Measurements from ENCODE around the gene MAP4K4. TPM values are rescaled to one million over a fixed set of nuclear protein-coding genes. Genes with fewer than 3 reads are reported as not detected.

Gene MAP4K4
- polyA plus RNA-seq, 1 donor from 2014 or later: 9.3 TPM

DNA sequence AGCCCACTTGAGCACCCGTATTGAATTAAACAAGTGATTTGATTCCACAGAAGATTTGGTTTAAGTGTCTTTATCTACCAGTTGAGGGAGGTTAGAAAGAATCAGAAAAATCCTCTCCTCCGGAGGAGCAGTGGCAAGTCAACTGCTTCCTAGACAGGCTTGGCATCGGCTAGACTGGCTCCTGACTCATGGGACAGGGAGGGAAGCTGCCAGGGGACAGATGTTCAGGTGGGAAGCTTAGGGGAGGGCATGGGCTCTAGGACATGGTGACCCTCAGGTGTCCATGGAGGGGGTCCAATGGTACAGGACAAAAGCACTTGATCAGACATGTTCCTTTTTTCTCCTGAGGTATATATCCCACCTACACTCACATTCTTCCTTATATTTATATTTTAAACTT is 175.0 kb downstream of the MAP4K4 start:
- Mint-ChIP-seq H3K9me3 (no peaks in the 10 kb centered on the region), H3K4me1 (peaks cover 0 to 2% (median 0%) of the 10 kb centered on the region in 3 donors), H3K4me3 (no peak overlapping the region), H3K27me3 (no peaks in the 10 kb centered on the region), H3K27ac (peak overlapping the region; percentile 34 to 77 (median 49)), H3K36me3 (peaks cover 4% of the 10 kb centered on the region)

DNA sequence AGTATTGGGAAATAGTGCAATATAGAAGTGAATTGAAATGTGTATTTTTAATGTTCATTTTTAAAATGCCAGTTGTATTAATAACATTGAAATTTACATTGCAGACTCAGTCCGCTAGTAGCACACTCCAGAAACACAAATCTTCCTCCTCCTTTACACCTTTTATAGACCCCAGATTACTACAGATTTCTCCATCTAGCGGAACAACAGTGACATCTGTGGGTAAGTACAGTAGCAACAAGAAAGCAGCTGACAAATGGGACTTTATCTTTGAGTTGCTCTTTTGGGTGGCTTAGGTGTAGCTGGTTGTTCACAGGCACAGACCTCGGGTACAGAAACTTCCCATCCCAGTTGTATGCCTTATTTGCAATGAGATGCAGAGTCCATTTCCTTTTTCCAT is 176.0 kb downstream of the MAP4K4 start:
- no peaks in the 10 kb centered on the region for H3K27me3 Mint-ChIP-seq
- H3K9me3 Mint-ChIP-seq: no peaks in the 10 kb centered on the region
- H3K4me1 Mint-ChIP-seq: peaks cover 0 to 1% (median 1%) of the 10 kb centered on the region in 3 donors
- peaks cover 4% of the 10 kb centered on the region for H3K36me3 Mint-ChIP-seq
- H3K27ac Mint-ChIP-seq: no peak overlapping the region
- no peak overlapping the region for H3K4me3 Mint-ChIP-seq

DNA sequence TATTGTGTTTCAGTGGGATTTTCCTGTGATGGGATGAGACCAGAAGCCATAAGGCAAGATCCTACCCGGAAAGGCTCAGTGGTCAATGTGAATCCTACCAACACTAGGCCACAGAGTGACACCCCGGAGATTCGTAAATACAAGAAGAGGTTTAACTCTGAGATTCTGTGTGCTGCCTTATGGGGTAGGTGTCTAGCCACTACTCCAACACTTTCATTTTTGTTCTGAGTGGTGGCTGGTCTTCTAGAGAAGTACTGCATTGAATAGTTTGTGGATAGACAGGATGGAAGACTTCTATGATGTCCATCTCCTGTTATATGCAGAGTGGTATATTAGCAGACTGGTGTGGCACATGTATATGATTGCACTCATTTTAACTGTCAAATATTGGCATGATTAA is 176.6 kb downstream of the MAP4K4 start:
- Mint-ChIP-seq H3K4me3 (no peak overlapping the region), H3K27me3 (no peaks in the 10 kb centered on the region), H3K36me3 (peaks cover 4% of the 10 kb centered on the region), H3K9me3 (no peaks in the 10 kb centered on the region), H3K4me1 (peaks cover 0 to 1% (median 0%) of the 10 kb centered on the region in 3 donors), H3K27ac (no peak overlapping the region)

DNA sequence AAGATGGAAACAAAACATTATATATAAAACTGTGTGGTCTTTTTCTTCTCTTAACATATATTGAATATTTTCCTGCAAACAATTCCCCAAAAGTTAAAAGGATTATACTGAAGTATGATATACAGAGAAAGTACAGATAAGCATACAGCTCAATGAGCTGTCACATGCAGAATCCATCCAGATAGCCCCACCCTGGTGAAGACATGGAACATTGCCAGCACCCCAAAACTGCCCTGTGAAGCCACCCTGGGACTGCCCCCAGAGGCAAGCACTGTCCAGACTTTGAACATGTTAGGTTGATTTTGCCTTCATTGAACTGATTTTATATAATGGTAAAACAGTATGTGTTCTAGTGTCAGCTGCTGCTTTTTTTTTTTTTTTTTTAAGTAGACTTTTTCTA is 182.0 kb downstream of the MAP4K4 start:
- H3K9me3 Mint-ChIP-seq: no peaks in the 10 kb centered on the region
- no peak overlapping the region for H3K4me3 Mint-ChIP-seq
- peaks cover 7% of the 10 kb centered on the region for H3K36me3 Mint-ChIP-seq
- H3K27ac Mint-ChIP-seq: no peak overlapping the region
- peaks cover 0 to 1% (median 0%) of the 10 kb centered on the region in 3 donors for H3K4me1 Mint-ChIP-seq
- H3K27me3 Mint-ChIP-seq: no peaks in the 10 kb centered on the region

DNA sequence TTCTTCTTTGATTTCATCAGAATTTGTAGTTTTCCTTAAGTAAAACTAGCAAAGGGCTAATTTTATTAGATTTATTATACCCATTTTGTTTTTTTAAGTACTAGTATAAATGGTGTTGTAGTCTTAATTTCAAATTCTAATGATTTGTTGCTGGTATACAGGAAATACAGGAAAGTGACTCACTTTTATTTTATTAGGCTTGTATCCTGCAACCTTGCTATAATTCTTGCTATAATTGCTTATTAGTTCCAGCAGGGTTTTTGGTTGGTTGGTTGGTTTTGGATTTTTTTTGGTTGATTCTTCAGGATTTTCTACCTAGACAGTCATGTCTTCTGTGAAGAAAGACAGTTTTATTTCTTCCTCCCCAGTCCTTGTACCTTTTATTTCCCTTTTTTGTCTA is 183.6 kb downstream of the MAP4K4 start:
- Mint-ChIP-seq H3K9me3 (no peaks in the 10 kb centered on the region), H3K27me3 (no peaks in the 10 kb centered on the region), H3K4me1 (peaks cover 0 to 1% (median 0%) of the 10 kb centered on the region in 3 donors), H3K36me3 (peaks cover 8% of the 10 kb centered on the region), H3K4me3 (no peak overlapping the region), H3K27ac (no peak overlapping the region)

DNA sequence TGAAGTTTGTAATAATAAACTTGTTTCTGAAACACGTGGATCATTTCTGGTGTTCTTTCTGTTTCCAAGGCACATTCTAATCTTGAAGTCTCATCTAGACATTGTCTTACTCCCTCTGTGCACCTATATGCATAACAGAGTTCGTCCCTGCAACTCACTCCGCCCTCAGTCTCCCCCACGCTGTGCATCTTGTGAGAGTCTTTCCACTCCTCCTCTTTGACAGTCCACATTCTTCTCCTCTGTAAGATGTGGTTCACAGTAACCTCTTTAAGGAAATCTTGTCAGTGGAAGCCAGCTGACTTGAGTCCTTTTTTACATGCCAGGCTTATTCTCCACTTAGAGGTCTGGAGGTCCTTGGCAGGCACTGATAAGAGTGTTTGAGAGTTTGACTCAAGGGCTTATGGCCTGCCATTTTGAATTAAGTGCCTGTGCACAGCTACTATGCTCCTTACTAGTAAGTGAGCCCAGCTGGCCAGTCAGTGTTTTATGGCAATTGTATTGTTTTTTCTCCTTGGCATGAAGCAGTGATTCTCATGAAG is 185.3 kb downstream of the MAP4K4 start:
- no peak overlapping the region for H3K4me3 Mint-ChIP-seq
- H3K27me3 Mint-ChIP-seq: no peaks in the 10 kb centered on the region
- peaks cover 0 to 1% (median 0%) of the 10 kb centered on the region in 3 donors for H3K4me1 Mint-ChIP-seq
- H3K36me3 Mint-ChIP-seq: peaks cover 15% of the 10 kb centered on the region
- H3K27ac Mint-ChIP-seq: peak overlapping the region in 1 of 3 donors; percentile 5
- H3K9me3 Mint-ChIP-seq: no peaks in the 10 kb centered on the region

DNA sequence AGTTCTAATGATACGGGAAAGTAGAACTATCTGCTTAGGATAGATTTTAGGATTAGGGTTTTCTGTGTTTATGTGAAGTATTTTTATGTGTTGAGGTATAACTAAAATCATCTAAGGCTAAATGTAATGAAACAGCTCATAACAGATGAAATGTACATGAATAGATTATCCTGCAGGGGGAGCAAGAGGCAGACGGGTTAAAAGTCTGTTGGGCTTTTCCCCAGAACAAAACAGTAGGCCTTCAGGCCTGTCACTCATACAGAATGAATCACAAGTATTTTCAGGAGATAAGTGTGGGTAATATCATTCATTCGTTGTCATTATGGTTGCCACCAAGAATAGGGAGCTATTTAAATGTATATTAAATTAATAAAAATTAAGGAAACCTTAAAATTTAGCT is 186.4 kb downstream of the MAP4K4 start:
- Mint-ChIP-seq H3K9me3 (no peaks in the 10 kb centered on the region), H3K36me3 (peaks cover 15% of the 10 kb centered on the region), H3K27me3 (no peaks in the 10 kb centered on the region), H3K4me3 (no peak overlapping the region), H3K27ac (no peak overlapping the region), H3K4me1 (no peaks in the 10 kb centered on the region)

DNA sequence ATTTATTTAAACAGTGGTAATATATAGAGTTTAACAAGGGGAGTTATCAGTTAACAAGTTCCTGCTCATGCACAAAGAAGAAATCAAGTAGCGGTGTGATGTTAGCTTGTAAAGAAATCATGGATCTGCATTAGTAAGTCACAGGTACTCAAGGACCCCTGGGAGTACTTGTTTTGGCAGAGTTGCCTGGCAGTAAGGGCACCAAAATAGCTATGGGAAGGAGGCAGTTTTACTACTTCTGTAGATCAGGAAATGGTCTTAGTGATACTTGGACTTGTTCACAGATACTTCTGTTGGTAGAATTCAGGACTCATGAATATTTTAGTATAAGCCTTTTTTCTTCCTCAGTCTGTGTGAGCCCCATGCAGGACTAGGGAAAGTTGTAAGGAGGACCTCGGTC is 186.9 kb downstream of the MAP4K4 start:
- no peak overlapping the region for H3K4me3 Mint-ChIP-seq
- no peak overlapping the region for H3K27ac Mint-ChIP-seq
- no peaks in the 10 kb centered on the region for H3K27me3 Mint-ChIP-seq
- no peaks in the 10 kb centered on the region for H3K4me1 Mint-ChIP-seq
- H3K36me3 Mint-ChIP-seq: peaks cover 14% of the 10 kb centered on the region
- no peaks in the 10 kb centered on the region for H3K9me3 Mint-ChIP-seq

DNA sequence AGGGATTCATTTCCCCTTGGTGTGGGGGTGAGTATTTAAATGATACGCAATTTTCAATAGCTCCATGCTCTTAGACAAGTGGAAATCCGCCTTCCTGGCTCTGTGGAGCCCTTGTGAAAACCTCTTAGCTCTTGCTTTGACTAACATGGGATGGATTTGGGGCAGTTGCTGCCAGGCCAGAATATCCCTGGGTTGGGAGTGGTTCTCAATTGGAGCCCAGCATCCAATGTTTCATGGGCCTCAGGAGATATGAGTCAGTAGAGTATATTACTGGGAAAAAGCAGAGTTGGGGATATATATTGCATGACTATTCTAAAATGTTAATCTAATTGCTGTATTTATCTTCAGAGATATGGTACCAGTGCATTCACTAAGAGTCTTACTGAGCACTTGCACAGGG is 189.8 kb downstream of the MAP4K4 start:
- Mint-ChIP-seq H3K9me3 (no peaks in the 10 kb centered on the region), H3K36me3 (peaks cover 19% of the 10 kb centered on the region)

DNA sequence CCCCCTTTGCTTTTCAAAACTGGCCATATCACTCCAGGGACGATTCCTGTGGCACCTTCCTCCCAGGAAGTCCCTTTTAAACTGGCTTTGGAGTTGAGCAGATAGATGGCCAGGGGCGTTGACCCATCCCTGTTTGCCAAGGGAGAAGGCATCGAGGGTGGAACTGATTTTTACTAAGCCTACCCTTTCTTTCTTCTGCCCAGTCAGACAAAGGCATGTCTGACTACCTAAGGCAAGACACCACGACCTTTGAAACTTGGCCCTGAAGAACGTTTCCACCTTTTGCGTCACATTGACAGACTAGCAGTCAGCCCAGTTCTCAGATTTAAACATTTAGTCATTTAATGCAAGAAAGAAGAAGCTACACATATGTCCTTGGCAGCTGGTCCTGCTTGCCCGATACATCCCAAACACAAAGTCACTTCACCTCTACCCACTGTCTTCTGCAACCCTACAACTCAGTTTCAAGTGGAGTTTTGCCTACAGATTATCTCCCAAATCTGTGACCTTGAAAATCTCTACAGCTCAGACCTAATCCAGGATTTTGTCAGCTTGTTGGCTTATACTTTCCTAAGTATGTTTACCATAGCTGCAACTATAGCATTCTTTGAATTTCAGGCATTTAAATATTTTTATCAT is 192.1 kb downstream of the MAP4K4 start:
- peaks cover 0 to 5% (median 2%) of the 10 kb centered on the region in 3 donors for H3K4me1 Mint-ChIP-seq
- no peaks in the 10 kb centered on the region for H3K27me3 Mint-ChIP-seq
- no peak overlapping the region for H3K27ac Mint-ChIP-seq
- peaks cover 29% of the 10 kb centered on the region for H3K36me3 Mint-ChIP-seq
- no peak overlapping the region for H3K4me3 Mint-ChIP-seq
- no peaks in the 10 kb centered on the region for H3K9me3 Mint-ChIP-seq

More for the DNA sequence above, 189.8 kb downstream of the MAP4K4 start:
- Mint-ChIP-seq H3K4me3 (no peak overlapping the region), H3K27me3 (no peaks in the 10 kb centered on the region), H3K4me1 (peaks cover 0 to 3% (median 2%) of the 10 kb centered on the region in 3 donors), H3K27ac (no peak overlapping the region)

DNA sequence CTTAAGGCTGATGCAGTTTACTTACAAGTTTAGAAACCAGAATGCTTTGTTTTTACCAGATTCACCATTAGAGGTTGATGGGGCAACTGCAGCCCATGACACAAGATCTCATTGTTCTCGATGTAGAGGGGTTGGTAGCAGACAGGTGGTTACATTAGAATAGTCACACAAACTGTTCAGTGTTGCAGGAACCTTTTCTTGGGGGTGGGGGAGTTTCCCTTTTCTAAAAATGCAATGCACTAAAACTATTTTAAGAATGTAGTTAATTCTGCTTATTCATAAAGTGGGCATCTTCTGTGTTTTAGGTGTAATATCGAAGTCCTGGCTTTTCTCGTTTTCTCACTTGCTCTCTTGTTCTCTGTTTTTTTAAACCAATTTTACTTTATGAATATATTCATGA is 194.9 kb downstream of the MAP4K4 start:
- Mint-ChIP-seq H3K9me3 (no peaks in the 10 kb centered on the region), H3K27me3 (no peaks in the 10 kb centered on the region), H3K4me1 (peaks cover 0 to 5% (median 2%) of the 10 kb centered on the region in 3 donors), H3K36me3 (peaks cover 17% of the 10 kb centered on the region), H3K4me3 (no peak overlapping the region), H3K27ac (peak overlapping the region in 2 of 3 donors; percentile 76 to 81)

DNA sequence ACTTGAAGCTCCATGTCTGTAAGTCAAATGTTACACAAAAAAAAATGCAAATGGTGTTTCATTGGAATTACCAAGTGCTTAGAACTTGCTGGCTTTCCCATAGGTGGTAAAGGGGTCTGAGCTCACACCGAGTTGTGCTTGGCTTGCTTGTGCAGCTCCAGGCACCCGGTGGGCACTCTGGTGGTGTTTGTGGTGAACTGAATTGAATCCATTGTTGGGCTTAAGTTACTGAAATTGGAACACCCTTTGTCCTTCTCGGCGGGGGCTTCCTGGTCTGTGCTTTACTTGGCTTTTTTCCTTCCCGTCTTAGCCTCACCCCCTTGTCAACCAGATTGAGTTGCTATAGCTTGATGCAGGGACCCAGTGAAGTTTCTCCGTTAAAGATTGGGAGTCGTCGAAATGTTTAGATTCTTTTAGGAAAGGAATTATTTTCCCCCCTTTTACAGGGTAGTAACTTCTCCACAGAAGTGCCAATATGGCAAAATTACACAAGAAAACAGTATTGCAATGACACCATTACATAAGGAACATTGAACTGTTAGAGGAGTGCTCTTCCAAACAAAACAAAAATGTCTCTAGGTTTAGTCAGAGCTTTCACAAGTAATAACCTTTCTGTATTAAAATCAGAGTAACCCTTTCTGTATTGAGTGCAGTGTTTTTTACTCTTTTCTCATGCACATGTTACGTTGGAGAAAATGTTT is 196.3 kb downstream of the MAP4K4 start:
- Mint-ChIP-seq H3K36me3 (peaks cover 21% of the 10 kb centered on the region), H3K9me3 (no peaks in the 10 kb centered on the region), H3K27me3 (no peaks in the 10 kb centered on the region), H3K4me3 (no peak overlapping the region), H3K27ac (peak overlapping the region in 1 of 3 donors; percentile 43), H3K4me1 (peaks cover 0 to 5% (median 2%) of the 10 kb centered on the region in 3 donors)

DNA sequence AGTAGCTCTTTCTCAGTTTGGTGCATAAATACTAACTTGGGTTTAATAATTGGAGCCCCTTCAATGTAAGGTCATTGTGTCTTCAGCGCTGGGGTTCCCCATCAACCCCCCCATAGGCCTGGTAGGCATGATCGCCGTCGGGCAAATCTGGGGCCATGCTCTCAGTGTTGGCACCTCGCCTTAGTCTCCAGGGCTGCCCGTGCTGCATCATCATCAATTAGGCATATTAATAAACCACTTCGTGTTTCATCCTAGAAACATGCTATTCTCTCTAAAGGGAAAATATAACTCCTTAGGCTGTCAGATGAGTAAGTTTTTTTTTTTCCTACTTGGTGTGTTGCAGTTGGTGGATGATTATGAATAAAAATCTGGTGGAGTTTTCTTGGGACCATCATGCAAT is 197.5 kb downstream of the MAP4K4 start:
- Mint-ChIP-seq H3K4me1 (peaks cover 2 to 8% (median 4%) of the 10 kb centered on the region in 3 donors), H3K4me3 (no peak overlapping the region), H3K9me3 (no peaks in the 10 kb centered on the region), H3K27ac (peak overlapping the region in 2 of 3 donors; percentile 25 to 87), H3K36me3 (peaks cover 21% of the 10 kb centered on the region), H3K27me3 (no peaks in the 10 kb centered on the region)

DNA sequence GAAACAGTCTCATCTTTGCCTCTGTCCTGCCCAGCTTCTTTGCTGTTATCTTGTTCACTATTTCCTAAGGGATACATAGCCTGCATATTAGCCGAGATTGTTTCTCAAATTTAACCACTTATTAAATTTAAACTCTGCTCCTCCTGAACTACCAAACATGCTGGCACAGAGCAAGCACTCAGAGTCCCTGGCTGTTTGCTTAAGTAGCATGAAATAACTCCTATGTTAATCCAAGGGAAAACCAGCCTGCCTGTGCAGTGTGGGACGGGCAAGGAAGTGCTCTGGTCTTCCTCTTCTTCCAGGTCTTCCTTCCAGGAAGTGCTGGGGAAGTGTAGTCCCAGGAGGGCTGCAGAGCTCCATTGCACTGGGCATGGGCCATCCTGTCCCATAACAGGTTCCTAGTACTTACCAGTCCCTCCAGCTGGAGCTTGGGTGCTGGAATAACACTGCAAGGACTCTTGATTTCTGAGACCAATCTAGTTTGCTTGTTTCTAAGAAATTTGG is 198.4 kb downstream of the MAP4K4 start:
- H3K4me3 Mint-ChIP-seq: no peak overlapping the region
- peaks cover 21% of the 10 kb centered on the region for H3K36me3 Mint-ChIP-seq
- peaks cover 0 to 2% (median 0%) of the 10 kb centered on the region in 3 donors for H3K9me3 Mint-ChIP-seq
- H3K27ac Mint-ChIP-seq: peak overlapping the region in 2 of 3 donors; percentile 25 to 55
- H3K27me3 Mint-ChIP-seq: no peaks in the 10 kb centered on the region
- peaks cover 2 to 13% (median 4%) of the 10 kb centered on the region in 3 donors for H3K4me1 Mint-ChIP-seq

DNA sequence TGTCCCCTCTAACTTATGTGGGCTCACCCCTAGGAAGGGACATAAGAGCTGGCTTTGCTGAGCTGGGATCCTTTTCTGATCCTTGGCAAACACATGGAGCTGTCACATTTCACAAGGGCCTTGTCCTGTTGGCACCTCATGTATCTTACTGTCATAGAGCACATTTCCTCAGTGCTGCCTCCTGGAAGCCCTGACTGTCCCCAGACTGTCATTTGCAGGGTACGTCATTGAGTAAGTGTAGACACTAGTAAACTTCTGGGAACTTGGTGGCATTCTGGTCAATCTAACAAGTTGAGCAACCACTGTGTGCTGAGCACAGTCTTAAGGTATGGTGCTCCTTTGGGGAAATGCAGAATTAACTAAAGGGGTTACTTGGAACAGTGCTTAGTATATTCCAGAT is 199.8 kb downstream of the MAP4K4 start:
- peak overlapping the region in 1 of 3 donors; percentile 29 for H3K27ac Mint-ChIP-seq

More for the DNA sequence above, 199.8 kb downstream of the MAP4K4 start:
- Mint-ChIP-seq H3K9me3 (peaks cover 0 to 5% (median 2%) of the 10 kb centered on the region in 3 donors), H3K36me3 (peaks cover 14% of the 10 kb centered on the region), H3K27me3 (no peaks in the 10 kb centered on the region), H3K4me1 (peaks cover 0 to 11% (median 4%) of the 10 kb centered on the region in 3 donors), H3K4me3 (peak overlapping the region in 1 of 4 donors; percentile 44)

Measured in IgD-negative memory B cell (primary cell).